NCI-H446 treated with DMSO at 0.1 percent for 48 hours (cell line): ENCODE data around the gene CNR2.
"Not testable (repeated sequence)": the region's sequence is repeated elsewhere in the genome, so short reads cannot be mapped to it uniquely, and the experiment has no call there.

ENCODE experiments used
- DNase-seq: peaks from one replicate; lab custom pipeline; 2025; lab: John Stamatoyannopoulos, UW

Gene CNR2

DNA sequence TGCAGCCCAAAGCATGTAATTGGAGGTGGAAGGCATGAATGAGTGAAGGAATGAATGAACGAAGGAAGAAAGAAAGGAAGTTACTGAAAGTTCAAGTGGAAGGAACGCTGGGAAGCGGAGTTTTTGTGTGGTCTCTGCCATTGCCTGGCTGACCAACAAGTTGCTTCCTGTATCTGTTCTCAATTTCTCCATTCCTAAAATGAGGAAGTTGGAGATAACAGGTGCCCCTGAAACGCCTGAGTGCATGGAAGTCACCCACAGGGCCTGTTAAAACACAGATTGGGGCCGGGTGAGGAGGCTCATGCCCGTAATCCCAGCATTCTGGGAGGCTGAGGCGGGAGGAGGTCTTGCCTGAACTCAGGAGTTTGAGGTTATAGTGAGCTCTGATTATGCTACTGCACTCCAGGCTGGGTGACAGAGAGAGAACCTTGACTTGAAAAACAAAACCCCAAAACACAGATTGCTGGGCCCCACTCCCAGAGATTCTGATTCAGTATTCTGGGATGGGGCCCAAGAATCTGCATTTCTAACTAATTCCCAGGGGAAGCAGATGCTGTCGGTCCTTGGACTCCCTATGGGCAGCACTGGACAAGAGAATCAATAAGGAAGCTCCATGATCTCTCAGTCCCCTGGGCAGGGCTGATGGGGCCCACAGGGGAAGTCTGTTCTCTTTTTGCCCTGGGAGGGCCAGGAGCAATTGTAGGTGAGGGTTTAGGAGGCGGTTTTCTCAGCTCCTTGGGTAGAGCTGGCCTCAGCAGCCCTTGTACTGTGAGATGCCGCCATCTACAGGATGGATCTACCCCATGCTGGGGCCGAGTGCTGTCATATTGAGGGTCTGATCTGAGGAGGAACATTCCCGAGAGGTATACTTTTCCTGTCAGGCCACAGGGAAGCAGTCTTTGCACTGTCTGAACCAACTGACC lies 3.3 kb upstream of the CNR2 start:
- DNase-seq, result peak; percentile 16

DNA sequence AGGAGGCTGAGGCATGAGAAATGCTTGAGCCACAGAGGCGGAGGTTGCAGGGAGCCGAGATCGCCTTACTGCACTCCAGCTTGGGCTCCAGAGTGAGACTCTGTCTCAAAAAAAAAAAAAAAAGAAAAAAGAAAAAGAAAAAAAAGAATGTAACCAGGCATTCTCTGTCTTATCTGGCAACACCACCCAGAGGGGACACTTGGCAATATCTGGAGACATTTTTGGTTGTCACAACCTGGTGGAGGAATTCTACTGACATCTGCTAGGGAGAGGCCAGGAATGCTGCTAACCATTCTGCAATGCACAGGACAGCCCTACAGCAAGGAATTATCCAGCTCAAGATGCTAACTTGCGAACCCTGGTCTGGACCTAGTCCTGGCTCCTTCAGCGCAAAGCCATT lies 2.3 kb upstream of the CNR2 start:
- DNase-seq, result no peak

DNA sequence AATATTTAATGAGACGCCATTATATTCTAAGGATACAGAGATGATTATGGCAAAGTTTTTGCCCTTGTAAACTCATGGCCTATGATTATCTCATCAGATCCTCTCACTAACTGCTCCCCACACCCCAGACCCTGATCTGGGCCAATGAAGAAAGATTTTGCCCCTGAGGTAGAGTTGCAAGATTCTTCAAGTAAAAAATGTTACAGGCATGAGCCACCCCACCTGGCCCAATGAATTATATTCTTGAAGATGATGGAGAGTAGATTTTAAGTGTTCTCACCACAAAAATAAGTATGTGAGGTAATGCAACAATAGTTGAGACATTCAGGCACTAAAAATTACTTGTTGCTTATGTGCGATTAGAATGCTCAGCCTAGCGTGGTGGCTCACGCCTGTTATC lies 1.8 kb upstream of the CNR2 start:
- no peak for DNase-seq

DNA sequence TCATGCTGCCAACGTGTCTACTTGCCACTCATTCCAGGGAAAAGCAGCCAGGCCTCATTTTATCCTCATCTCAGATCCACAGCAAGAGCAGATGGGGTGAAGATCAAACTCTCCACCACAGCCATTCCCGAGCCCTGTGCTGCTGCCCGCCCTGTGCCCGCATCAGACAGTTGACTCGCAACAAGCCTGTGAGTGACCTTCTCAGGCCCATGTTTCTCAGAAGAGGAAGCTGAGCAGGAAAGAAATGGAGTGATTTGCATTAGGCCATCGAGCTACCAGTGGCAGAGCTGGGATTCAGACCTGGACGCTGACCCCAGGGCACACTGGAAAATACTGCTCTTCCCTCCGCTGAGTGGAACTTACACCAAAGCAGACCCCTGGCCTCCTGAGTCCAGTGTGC lies 1.2 kb downstream of the CNR2 start:
- no peak for DNase-seq

DNA sequence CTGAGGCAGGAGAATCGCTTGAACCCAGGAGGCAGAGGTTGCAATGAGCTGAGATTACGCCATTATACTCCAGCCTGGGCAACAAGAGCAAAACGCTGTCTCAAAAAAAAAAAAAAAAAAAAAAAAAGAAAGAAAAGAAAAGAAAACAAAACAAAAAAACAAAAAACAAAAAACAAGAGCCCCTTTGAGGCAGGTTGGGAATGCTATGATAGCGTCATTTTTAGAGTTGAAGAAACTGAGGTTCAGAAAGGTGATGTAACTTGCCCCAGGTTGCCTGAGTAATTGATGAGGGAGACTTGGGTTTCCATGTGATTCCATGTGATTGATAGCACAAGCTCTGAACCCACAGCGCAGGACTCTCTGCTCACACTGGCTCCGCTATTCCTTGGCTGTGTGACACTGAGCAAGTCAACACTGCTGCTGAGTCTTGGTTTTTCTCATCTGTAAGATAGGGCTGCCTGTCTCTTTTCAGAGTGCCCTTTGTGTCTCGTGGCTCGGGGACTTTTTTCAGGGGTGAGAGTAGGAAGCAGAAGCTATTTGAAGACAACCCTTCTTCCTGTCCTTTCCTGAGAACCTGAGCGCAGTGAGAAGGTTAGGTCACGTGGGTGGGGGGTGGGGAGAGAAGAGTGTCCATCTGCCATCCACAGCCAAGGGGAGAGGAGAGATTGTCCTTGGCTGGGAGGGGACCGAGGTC lies 2.5 kb downstream of the CNR2 start:
- DNase-seq, result no peak

DNA sequence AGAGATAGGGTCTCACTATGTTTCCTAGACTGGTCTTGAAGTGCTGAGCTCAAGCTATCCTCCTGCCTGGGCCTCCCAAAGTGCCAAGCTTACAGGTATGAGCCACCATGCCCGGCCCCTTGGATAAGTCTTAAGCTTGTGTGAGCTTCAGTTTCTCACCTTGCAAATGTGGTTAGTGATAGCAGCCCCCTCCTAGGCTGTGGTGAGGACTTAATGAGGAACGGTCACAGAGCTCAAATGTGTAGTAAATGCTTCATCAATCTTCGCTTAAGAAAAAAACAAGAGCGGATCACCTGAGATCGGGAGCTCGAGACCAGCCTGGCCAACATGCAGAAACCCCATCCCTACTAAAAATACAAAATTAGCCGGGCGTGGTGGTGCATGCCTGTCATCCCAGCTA lies 3.0 kb downstream of the CNR2 start:
- no peak for DNase-seq

DNA sequence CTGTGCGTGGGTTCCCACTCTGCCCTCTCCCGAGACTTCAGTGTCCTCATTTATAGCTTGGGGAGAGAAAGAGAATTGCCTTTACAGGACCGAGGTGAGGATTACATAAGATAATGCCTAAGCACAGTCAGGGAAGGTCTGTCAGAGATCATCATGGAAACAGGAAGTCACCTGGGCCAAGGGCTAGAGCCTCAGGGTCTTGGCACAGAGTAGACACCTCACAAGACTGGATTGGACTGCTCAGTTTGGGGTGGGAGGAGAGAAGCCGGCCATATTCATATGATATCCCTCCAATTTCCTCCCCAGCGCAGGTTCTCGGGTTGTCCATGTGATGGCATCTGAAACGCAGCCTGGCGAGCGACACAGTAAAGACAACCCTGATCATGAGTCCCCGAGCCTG lies 3.8 kb downstream of the CNR2 start:
- DNase-seq, result no peak

DNA sequence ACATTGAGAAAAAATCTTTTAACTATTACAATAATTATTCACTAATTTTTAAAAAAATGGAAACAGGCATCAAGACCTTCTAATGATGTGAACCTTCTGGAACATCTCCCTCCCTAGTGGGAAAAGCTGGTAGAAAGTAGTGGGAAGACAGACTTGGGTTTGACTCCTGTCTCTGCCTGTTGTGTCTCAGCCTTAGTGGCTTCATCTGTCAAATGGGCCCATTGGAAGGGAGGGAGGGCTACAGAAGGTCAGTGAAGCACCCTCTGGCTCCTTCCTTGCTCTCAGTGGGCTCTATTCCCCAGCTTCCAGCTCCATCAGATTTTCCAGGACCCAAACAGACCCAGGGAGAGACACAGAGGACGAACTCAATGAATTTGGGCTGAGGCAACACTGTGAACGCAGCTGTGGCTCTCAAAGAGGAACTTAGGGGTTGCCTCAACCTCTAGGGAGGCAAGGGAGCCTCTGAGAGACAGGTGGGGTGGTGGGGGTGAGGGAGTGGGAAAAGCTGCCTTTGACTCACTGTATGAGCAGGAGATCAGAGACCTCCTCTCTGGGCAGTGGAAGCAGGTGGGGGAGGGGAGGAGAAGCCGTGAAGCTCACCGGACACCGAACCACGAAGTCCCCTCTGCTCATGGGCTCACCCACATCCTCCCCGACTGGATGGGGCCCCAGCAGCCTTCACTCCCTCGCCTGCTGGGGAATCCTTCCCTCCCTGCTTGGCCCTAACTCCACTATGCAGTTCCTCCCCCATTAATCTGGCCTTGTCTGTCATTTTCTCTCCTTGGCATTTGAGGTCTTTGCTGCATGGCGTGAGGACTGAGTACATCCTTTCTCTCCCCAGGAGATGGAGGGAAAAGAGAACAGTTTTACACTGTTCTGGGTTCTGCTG lies 4.5 kb downstream of the CNR2 start:
- DNase-seq, result no peak

DNA sequence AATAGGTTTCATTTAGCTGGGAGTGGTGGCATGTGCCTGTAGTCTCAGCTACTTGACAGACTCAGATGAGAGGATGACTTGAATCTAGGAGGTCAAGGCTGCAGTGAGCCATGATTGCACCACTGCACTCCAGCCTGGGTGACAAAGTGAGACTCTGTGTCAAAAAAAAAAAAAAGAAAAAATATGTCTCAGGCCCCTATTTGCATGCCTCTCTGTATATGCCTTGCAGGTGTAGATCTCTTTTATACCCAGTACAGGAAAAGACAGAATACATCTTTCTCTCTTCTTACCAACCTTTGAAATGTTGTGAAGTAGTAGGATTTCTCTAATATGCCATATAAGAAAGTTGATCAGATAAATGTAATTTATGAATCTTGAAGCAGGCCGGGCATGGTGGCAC lies 6.4 kb downstream of the CNR2 start:
- DNase-seq, result no peak

DNA sequence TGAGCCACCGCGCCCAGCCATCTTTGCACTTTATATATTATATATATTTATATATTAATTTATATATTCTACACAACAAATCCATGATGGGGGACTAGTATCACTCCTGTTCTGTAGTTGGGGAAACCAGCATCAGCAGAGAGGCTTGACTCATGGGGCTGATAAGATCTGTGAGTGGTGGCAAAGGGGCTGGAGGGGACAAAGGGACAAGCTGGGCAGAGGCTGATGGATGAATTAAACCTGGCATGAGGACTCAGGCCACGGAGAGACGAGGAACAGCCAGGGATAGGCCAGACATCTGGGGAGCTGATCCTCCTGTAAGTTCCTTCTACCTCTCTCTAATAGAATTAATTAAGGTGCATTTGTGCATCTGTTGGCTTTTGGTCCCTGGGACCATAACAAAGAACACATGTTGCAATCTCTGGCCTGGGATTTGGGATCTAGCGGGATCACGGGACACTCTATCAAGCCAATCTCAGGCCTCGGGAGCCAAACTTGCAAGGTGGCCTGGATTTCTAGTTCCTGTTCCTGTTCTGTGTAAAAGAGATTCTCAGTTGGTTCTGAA lies 7.6 kb downstream of the CNR2 start:
- no peak for DNase-seq

DNA sequence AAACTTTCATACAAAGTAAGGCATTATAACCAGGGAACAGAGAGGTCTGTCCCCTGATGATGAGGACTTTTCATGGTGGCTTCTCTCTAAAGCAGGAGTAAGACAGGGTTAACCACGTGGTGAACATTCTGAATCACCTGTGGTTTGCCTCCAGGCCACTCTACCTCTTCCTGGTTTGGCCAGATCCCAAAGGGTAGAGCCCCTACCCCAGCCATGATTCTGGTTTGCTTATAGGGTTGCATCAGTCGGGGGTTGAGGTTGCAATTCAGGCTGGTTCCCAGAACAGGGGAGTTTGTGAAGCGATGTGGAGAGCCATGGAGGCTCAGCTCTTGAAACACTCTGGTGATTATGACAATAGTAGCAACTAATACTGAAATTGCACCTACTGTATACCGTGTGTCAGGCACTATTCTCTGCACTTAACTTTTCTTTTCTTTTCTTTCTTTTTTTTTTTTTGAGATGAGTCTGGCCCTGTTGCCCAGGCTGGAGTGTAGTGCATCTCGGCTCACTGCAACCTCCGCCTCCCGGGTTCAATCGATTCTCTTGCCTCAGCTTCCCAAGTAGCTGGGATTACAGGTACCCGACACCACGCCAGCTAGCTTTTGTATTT lies 8.3 kb downstream of the CNR2 start:
- no peak for DNase-seq

DNA sequence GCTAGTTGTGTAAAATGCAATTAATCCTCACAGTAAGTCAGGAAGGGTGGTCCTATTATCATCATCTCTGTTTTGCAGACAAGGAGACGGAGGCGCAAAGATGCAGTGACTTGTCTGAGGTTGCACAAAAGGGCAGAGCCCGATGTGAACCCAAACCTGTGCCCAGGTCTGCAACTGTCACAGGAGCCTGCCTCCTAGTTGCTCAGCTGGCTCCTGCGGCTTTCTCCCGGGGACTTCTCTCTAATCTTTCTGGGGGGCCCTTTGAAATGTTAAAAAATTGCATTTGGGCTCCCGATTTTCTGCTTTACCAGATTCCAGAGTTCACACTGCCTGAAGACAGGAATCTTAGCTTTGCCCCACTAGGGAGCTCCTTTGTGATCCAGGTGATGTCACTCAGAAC lies 9.4 kb downstream of the CNR2 start:
- DNase-seq, result no peak

DNA sequence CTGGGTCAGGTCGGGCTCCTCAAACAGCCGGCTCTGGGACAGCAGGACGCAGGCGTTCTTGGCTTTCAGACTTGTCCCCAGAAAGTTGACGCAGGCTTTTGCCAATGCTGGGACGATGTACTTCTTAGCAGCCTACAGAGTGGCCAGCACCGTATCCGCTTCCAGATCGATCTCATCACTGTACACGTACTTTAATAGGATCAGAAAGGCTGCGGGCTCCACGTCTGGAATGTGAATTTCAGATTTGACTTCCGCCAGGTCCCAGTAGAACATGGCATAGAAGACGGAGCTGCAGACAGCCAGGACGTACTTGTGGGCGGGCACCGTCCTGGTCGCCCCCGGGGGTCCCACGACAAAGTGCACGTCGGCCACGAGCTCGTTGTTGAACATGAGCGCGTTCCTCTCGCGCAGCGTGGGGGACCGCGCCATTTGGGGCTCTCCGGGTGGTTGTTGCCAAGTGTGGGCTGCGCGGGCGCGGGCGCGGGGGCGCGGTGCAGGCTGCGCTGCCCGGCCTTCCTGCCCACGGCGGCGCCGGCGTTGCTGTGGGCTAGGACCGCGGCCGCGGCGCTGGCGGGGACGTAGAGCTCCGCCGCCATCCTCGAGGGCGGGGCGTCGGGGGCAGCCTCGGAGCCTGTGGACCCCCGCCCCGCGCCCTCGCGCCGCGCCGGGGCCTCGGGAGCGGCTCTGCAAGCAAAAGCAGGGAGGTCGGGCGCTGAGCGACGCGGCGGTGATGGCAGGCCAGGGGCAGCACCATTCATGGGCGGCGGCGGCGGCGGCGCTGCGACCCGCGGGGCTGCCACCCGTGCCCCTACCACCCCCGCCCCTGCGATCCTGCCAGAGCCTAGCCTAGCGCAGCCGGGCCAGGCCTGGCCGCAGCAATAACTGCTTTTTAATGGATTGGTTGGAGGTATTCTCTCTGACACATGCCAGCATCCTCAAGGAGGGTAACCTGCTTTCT lies 10.6 kb downstream of the CNR2 start:
- DNase-seq, result no peak

DNA sequence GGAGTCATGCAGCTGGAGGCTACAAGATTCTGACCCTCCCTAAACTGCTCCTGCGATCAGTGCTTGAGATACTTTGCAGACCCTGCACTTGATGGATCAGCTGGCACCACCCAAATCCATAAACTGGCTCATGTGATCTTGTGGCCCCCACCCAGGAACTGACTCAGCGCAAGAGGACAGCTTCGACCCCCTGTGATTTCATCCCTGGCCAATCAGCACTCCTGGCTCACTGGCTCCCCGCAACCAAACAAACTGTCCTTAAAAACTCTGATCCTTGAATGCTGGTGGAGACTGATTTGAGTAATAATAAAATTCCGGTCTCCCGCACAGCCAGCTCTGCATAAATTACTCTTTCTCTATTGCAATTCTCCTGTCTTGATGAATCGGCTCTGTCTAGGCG lies 13.1 kb downstream of the CNR2 start:
- DNase-seq, result not testable (repeated sequence)

DNA sequence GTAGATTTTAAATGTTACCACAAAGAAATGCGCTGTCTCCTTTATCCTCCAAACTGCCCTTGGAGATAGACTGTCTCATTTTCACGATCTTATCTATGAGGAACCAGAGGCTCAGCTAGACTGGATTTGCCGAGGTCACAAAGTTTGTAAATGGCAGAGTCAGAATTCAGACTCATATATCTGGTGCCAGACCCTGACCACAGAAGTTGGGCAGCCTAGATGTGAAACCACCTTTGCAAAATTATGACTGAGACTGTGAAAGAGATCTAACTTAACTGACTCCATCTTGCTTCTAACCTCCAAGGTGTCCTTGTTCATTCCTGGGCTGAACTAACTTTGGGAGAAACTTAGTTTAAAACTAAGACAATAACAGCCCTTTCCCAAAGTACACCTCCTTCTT lies 14.1 kb downstream of the CNR2 start:
- no peak for DNase-seq

DNA sequence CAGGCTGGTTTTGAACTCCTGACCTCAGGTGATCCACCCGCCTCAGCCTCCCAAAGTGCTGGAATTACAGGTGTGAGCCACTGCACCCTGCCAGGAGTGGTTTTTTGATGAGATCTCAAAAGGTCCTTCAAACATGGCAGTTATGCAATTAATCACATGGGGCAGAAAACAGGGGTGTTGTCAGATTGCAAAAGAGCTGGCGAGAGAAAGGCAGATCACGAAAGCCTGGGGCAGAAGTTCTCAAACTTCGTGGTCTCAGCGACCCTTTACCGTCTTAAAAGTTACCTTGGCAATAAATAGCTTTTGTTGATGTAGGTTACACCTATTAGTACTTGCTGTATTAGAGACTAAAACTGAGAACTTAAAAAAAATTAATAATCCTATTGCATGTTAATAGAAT lies 16.1 kb downstream of the CNR2 start:
- no peak for DNase-seq

DNA sequence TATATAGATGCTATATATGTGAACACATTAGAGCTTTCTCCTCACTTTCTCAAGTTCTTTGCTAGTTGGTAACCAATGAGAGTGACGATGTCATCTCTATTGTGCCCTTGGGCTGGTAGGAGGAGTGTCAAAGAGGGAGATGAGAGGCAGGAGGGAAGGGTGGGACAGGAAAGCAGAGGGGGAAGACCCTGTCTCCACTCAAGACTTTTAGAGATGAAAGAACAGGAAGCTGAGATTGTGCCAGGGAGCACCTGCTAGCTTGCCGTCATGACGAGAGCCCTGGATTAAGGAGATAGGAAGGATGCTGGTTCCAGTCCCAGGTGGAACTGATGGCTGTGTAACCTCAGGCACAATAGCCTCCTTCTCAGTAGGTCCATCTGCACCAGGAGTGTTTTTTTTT lies 16.7 kb downstream of the CNR2 start:
- DNase-seq, result no peak

DNA sequence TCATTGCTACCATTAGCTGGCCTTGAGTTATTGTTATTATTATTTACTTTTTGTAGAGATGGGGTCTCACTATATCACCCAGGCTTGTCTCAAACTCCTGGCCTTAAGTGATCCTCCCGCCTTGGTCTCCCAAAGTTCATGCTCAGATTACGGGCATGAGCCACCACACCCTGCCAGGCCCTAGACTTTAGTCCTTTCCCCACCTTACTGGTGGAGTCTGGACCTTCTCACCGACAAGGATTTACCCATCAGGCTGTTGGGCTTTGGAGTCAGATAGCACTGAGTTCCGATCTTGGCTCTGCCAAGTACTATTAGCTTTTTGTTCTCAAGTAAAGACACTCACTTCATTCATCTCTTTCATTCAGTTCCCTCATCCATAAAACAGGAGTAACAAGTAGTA lies 17.2 kb downstream of the CNR2 start:
- DNase-seq, result no peak

DNA sequence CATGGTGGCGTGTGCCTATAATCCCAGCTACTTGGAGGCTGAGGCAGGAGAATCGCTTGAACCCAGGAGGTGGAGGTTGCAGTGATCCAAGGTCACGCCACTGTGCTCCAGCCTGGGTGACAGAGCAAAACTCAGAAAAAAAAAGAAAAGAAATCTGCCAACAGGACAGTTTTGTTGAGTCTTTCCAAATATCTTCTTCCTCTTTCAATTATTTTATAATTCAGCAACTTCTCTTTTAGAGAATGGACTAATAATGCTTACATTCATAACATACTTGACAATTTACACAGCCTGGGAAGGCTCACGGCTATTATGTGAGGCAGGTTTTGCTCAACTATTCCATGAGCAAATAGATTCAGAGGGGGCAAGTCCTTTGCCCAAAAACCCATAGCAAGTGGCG lies 18.1 kb downstream of the CNR2 start:
- no peak for DNase-seq

DNA sequence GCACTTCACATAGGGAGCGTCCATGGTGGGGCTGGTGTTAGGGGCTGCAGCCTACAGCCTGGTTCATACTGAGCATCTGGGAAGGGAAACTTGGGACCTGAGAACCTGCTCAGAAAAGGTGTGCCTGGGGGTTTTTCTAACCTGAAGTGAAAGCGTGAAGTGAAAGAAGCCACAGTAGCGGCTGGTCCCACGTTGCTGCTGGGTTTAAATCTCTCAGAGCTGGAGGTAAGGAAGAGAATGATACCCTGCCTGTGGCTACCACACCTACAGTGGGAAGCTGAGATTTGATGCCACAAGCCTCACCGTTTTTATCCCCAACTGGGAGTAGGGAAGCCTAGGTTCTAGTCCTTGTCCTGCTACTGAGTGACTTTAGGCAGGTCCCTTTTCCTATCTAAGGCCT lies 24.1 kb downstream of the CNR2 start:
- no peak for DNase-seq

DNA sequence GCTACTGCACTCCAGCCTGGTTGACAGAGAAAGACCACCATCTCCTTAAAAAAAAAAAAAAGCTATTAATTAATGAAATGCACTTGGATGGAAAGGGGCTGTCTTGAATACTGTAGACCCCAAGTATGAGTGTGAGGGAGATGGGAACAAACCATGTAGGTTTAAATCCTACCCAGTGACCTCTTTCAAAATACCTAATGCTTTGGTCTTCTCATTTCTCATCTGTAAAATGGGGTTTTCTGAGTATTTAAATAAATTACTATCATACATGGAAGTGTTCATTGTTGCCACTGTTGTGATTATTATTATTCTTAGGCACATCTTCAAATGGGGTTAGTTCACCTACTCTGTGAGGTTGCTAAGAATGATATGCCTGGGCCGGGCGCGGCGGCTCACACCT lies 27.9 kb downstream of the CNR2 start:
- no peak for DNase-seq
